ENCODE data around the gene MBOAT2. TPM values are rescaled to one million over a fixed set of nuclear protein-coding genes. Genes with fewer than 3 reads are reported as not detected.

MBOAT2 gene
- total RNA-seq, 1 donor from 2014 or later: 5.0 TPM

DNA sequence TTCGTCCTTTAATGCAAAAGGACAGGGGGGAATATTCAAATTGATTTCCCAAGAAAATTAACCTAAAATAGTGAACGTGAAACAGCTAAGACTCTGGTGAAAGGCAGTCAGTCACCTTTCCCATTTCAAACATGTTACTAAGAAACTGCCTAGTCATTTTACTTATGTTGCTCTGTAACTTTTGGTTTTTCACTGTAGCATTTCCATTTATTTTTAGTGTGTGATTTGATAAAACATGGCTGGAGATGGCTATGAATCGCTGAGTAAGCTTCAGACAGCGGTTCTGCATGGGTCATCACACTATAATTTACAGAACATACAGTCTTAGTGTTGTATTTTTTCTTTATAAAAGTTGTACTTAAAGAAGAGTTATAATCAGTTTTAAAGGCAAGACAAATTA, 150.1 kb downstream of the MBOAT2 start:
- H3K9me3 Mint-ChIP-seq: no peaks in the 10 kb centered on the region
- peaks cover 43% of the 10 kb centered on the region for H3K27me3 Mint-ChIP-seq
- peaks cover 2% of the 10 kb centered on the region for H3K4me1 Mint-ChIP-seq
- intact Hi-C loops (cut with micrococcal nuclease): no loop called here
- no peak for DNase-seq
- H3K4me3 Mint-ChIP-seq: no peak overlapping the region
- no peaks in the 10 kb centered on the region for H3K36me3 Mint-ChIP-seq (ENCODE audit: low read depth)
- no peak overlapping the region for H3K27ac Mint-ChIP-seq

GRCh38 chr2:8851811-8852560, 151.5 kb downstream of the MBOAT2 start:
- no peak for DNase-seq
- H3K27ac Mint-ChIP-seq: no peak overlapping the region
- no peaks in the 10 kb centered on the region for H3K9me3 Mint-ChIP-seq
- no peak overlapping the region for H3K4me3 Mint-ChIP-seq
- H3K36me3 Mint-ChIP-seq (ENCODE audit: low read depth): no peaks in the 10 kb centered on the region
- peaks cover 41% of the 10 kb centered on the region for H3K27me3 Mint-ChIP-seq
- intact Hi-C loops (cut with micrococcal nuclease): no loop called here
- H3K4me1 Mint-ChIP-seq: peaks cover 2% of the 10 kb centered on the region

DNA sequence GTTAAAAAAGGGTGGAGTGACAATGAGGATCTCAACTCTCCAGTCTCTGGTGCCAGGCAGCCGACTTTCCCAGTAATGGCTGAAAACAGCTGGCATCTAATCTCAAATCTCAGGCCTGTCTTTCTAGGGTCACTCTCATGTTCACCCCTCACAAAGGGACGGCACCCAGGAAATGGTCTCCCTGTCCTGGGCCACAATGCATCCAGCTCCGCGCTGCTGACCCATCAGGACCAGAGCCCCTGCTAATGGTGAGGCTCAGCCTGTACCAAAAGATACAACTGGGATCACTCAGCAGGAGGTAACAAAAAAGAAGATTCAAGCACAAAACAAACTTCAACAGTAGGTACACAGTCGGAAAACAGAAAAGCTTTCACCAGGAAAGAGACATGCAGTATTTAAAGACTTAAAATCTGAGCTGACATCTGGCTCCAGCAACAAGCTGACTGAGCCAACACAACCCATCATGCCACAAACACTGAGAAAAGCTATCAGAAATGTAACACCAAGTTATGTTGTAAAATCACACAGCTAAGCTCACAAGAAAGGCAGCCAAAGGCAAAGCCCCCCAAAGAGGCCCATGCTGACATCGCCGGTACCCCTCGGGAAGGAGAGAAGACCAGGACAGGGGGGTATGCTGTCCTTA, 152.5 kb downstream of the MBOAT2 start:
- no peaks in the 10 kb centered on the region for H3K36me3 Mint-ChIP-seq (ENCODE audit: low read depth)
- no peaks in the 10 kb centered on the region for H3K9me3 Mint-ChIP-seq
- H3K4me1 Mint-ChIP-seq: peaks cover 2% of the 10 kb centered on the region
- H3K27ac Mint-ChIP-seq: no peak overlapping the region
- peaks cover 48% of the 10 kb centered on the region for H3K27me3 Mint-ChIP-seq
- no peak for DNase-seq
- no peak overlapping the region for H3K4me3 Mint-ChIP-seq
- intact Hi-C loops (cut with micrococcal nuclease): no loop called here

DNA sequence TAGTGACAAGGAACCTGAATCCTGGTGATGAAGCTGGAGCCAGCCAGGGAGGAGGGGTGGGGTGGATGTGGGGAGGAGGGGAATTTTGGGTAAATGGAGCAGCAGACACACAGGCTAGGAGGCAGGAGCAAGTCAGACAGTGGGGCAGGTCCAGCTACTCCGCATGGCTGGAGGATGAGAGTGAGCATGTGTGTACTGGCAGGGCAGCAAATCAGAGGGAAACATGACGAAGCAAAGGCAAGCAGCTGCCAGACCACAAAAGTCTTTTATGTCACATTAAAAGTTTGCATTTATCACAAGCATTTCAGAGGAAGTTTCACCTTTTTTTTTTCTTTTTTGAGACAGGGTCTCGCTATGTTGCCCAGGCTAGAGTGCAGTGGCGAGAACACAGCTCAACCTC, 154.2 kb downstream of the MBOAT2 start:
- H3K27ac Mint-ChIP-seq: no peak overlapping the region
- no peak for DNase-seq
- H3K27me3 Mint-ChIP-seq: peaks cover 45% of the 10 kb centered on the region
- no peak overlapping the region for H3K4me3 Mint-ChIP-seq
- H3K36me3 Mint-ChIP-seq (ENCODE audit: low read depth): no peaks in the 10 kb centered on the region
- H3K9me3 Mint-ChIP-seq: no peaks in the 10 kb centered on the region
- intact Hi-C loops (cut with micrococcal nuclease): no loop called here
- peaks cover 2% of the 10 kb centered on the region for H3K4me1 Mint-ChIP-seq

GRCh38 chr2:8848328-8849100, 155.0 kb downstream of the MBOAT2 start:
- H3K9me3 Mint-ChIP-seq: no peaks in the 10 kb centered on the region
- peaks cover 2% of the 10 kb centered on the region for H3K4me1 Mint-ChIP-seq
- no peak overlapping the region for H3K4me3 Mint-ChIP-seq
- intact Hi-C loops (cut with micrococcal nuclease): no loop called here
- H3K27me3 Mint-ChIP-seq: peaks cover 47% of the 10 kb centered on the region
- DNase-seq: no peak
- no peaks in the 10 kb centered on the region for H3K36me3 Mint-ChIP-seq (ENCODE audit: low read depth)
- no peak overlapping the region for H3K27ac Mint-ChIP-seq

- no peaks in the 10 kb centered on the region for H3K9me3 Mint-ChIP-seq
- DNase-seq: no peak
- intact Hi-C loops (cut with micrococcal nuclease): no loop called here
Measured at GRCh38 chr2:8847400-8847799, 156.1 kb downstream of the MBOAT2 start.

GRCh38 chr2:8841932-8842331, 161.6 kb downstream of the MBOAT2 start:
- no peaks in the 10 kb centered on the region for H3K4me1 Mint-ChIP-seq
- peaks cover 20% of the 10 kb centered on the region for H3K27me3 Mint-ChIP-seq
- H3K27ac Mint-ChIP-seq: no peak overlapping the region
- H3K36me3 Mint-ChIP-seq (ENCODE audit: low read depth): peaks cover 2% of the 10 kb centered on the region
- DNase-seq: no peak
- intact Hi-C loops (cut with micrococcal nuclease): no loop called here
- H3K9me3 Mint-ChIP-seq: no peaks in the 10 kb centered on the region
- no peak overlapping the region for H3K4me3 Mint-ChIP-seq

More at GRCh38 chr2:8847400-8847799, 156.1 kb downstream of the MBOAT2 start:
- Mint-ChIP-seq H3K4me1 (peaks cover 2% of the 10 kb centered on the region), H3K36me3 (ENCODE audit: low read depth) (no peaks in the 10 kb centered on the region), H3K27me3 (peaks cover 39% of the 10 kb centered on the region), H3K4me3 (no peak overlapping the region), H3K27ac (no peak overlapping the region)

DNA sequence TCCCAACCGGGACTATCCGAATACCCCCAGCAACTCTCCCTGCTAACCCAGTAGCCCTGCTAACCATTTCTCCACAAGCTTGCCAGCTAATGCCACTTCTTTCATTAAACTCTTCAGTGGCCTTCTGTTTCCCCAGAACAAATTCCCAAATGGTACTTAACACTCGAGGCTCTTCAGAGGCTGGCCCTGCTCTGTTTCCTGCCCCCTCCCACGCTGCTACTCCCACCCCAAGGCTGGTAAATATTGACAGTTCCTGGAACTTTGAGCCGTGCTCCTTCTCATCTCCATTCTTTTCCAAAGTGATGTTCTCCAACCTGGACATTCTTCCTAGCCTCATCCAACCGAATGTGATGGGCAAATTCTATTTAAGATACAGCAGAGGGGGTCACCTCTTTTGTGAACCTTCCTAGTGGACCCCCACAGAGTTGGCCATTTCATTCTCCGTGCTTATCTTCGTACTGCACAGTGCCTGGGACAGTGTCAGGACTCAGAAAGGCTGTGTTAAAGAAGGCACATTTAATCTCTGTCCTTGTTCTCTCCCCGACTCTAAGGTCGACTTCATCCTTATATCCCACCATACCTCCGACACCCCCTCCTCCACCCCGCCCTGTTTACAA, 162.9 kb downstream of the MBOAT2 start:
- Mint-ChIP-seq H3K36me3 (ENCODE audit: low read depth) (peaks cover 2% of the 10 kb centered on the region), H3K4me3 (no peak overlapping the region), H3K9me3 (no peaks in the 10 kb centered on the region), H3K4me1 (peaks cover 7% of the 10 kb centered on the region), H3K27me3 (peaks cover 10% of the 10 kb centered on the region), H3K27ac (no peak overlapping the region)
- no peak for DNase-seq
- intact Hi-C loops (cut with micrococcal nuclease): no loop called here

DNA sequence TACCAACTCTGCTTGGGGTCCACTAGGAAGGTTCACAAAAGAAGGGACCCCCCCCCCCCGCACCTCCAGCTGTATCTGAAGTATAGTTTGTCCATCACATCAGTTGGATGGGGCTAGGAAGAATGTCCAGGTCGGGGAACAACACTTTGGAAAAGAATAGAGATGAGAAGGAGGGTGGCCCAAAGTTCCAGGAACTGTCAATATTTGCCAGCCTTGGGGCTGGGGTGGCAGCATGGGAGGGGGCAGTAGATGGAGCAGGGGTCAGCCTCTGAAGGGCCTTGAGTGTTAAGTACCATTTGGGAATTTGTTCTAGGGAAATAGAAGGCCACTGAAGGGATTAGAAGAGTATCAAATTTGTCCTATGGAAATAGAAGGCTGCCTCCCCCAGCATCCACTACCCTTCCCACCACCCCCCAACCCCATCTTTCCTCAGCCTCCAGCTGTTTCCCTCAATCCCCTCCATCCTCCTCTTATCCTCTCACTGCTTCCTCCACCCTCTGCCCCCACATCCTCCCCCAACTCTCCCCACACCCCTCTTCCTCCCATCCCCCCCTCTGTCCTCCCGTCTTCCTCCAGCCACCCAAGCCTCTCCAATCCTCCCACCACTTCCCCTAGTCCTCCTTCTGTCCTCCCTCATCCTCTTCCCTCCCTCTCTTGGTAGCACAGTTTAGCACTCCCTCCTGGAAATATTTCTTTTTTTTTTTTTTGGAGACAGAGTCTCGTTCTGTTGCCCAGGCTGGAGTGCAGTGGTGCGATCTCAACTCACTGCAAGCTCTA, 164.1 kb downstream of the MBOAT2 start:
- no peaks in the 10 kb centered on the region for H3K9me3 Mint-ChIP-seq
- no peak overlapping the region for H3K27ac Mint-ChIP-seq
- H3K27me3 Mint-ChIP-seq: peaks cover 4% of the 10 kb centered on the region
- H3K36me3 Mint-ChIP-seq (ENCODE audit: low read depth): peaks cover 2% of the 10 kb centered on the region
- no peak for DNase-seq
- H3K4me3 Mint-ChIP-seq: no peak overlapping the region
- H3K4me1 Mint-ChIP-seq: peaks cover 13% of the 10 kb centered on the region
- intact Hi-C loops (cut with micrococcal nuclease): loop anchor here (5.0 kb wide), 1 partner anchor 163 kb away; the partner anchor contains the start of gene MBOAT2

GRCh38 chr2:8837795-8838140, 165.7 kb downstream of the MBOAT2 start:
- Mint-ChIP-seq H3K27ac (no peak overlapping the region), H3K27me3 (no peaks in the 10 kb centered on the region), H3K4me3 (peak overlapping the region; percentile 95), H3K36me3 (ENCODE audit: low read depth) (peaks cover 2% of the 10 kb centered on the region), H3K4me1 (peaks cover 19% of the 10 kb centered on the region), H3K9me3 (no peaks in the 10 kb centered on the region)
- DNase-seq: no peak
- intact Hi-C loops (cut with micrococcal nuclease): loop anchor here (5.0 kb wide), 1 partner anchor 165 kb away; the partner anchor contains the start of gene MBOAT2

DNA sequence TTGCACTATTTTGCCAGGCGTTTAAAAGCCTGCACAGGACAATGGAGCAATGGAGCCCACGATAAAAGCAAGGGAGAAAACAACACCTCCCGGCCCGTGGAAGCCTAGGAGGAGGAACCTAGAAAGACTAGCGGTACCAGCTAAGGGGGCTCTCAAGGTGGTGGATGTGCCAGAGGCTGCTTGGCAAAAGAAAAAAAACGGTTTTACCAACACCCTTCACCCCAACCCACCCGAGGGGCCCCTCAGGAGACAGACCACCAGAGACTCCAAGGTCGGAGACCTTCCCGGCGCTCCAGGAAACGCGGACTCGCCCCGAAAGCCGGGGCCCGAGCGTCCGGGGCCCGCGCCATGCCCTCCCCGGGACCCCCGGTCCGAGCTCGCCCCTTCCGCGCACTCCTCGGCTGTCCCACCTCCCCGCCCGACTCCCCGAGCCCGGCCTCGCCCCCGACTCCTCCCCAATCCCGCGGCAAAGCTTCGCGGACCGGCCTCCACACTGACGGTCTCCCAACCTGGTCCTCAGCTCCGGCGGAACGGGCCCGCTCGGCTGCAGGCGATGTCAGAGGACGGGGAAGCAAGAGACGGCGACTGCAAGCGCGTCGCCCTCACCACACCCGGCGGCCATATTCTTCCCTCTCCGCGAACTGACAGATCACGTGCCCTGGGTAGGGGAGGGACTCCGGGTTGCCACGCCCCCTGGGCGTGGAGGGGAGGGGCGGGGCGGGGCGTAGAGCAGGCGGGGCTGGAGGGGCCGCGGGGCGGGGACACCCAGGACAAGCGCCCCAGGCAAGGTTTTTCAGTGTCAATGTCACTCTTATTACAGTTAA, 166.3 kb downstream of the MBOAT2 start, which contains the start of gene KIDINS220:
Gene KIDINS220 (minus strand): TSS at position 643 of the 824 bp plus-strand sequence. CDS start 10,520 bp downstream, outside the sequence.
- Mint-ChIP-seq H3K27me3 (no peaks in the 10 kb centered on the region), H3K27ac (peak within 1 kb of the TSS; percentile 94), H3K4me1 (peaks cover 19% of the 10 kb centered on the region), H3K36me3 (ENCODE audit: low read depth) (peaks cover 2% of the 10 kb centered on the region), H3K4me3 (peak within 1 kb of the TSS; percentile 95), H3K9me3 (no peaks in the 10 kb centered on the region)
- intact Hi-C loops (cut with micrococcal nuclease): loop anchor here (5.0 kb wide), 1 partner anchor 165 kb away; the partner anchor contains the start of gene MBOAT2
- peak; percentile 93 for DNase-seq

DNA sequence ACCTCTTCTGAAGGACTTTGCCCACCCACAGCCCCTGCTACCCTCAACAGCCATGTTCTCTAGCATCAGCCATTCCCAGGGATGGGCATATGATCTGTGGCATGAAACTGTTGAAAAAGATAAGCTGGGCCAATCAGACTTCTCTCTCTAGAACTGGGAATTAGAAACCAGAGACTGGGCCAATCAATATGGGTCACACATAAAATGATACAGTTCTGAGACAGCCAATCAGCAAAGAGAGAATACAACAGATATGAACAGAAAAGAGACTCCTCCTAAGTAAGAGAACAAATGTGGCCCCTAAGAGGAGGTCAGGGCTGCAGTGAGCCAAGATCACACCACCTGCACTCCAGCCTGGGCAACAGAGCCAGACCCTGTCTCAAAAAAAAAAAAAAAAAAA, 168.2 kb downstream of the MBOAT2 start:
- intact Hi-C loops (cut with micrococcal nuclease): loop anchor here (5.0 kb wide), 1 partner anchor 167 kb away; the partner anchor contains the start of gene MBOAT2
- DNase-seq: no peak
- Mint-ChIP-seq H3K36me3 (ENCODE audit: low read depth) (peaks cover 2% of the 10 kb centered on the region), H3K4me3 (peak overlapping the region; percentile 30), H3K9me3 (no peaks in the 10 kb centered on the region), H3K27ac (no peak overlapping the region), H3K4me1 (peaks cover 27% of the 10 kb centered on the region), H3K27me3 (no peaks in the 10 kb centered on the region)

All from activated CD4-positive, alpha-beta T cell treated with anti-CD3 and anti-CD28 coated beads, Interleukin-2, amount 10 ng/mL, durations not matched to agents 24 days and 14 days (primary cell).